ENCODE results near the gene FBXW12. TPM values are rescaled to one million over a fixed set of nuclear protein-coding genes. Genes with fewer than 3 reads are reported as not detected.

Gene FBXW12
- total RNA-seq, 4 donors from 2014 or later: not detected

DNA sequence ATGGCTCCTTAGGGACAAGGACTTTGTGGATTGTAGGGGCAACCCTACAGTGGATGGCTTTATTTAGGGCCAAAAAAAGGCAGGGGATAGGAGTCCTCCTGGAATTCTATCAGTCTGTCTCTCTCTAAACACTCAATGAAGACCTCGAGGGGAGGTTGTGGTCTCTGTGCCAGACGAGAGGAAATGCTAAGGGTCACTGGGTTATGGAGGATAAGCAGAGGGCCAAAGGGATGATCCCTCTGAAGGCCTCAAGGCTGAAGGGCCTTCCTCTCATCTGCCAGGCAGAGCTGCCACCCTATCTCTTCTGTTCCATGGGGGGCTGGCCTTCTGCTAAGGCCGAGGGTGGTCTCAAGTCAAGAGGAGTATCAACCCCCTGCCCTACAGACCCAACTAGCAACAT, 30.9 kb downstream of the FBXW12 start:
- H3K27ac ChIP-seq: peak overlapping the region; percentile 83 to 96 (median 89)
- no peaks in the 10 kb centered on the region for H3K27me3 ChIP-seq
- H3K4me3 ChIP-seq (replicated peaks in 1 of 3): no peak overlapping the region
- H3K9me3 ChIP-seq: no peaks in the 10 kb centered on the region
- DNase-seq: peak in 1 of 2 donors; percentile 2
- intact Hi-C loops (cut with DNase I): loop anchor here (5.0 kb wide), 1 partner anchor 144 kb away; no protein-coding TSS in a partner anchor
- H3K36me3 ChIP-seq: peaks cover 13 to 25% of the 10 kb centered on the region in 2 donors
- H3K4me1 ChIP-seq: peaks cover 6 to 20% of the 10 kb centered on the region in 2 donors
- 51 to 56% methylated on average over 2 to 3 of the region's 3 CpGs for WGBS, 2 donors
- TF ChIP-seq POLR2A (IDR thresholded peaks at IDR 0.05): no peak
- TF ChIP-seq, protein P1, sequence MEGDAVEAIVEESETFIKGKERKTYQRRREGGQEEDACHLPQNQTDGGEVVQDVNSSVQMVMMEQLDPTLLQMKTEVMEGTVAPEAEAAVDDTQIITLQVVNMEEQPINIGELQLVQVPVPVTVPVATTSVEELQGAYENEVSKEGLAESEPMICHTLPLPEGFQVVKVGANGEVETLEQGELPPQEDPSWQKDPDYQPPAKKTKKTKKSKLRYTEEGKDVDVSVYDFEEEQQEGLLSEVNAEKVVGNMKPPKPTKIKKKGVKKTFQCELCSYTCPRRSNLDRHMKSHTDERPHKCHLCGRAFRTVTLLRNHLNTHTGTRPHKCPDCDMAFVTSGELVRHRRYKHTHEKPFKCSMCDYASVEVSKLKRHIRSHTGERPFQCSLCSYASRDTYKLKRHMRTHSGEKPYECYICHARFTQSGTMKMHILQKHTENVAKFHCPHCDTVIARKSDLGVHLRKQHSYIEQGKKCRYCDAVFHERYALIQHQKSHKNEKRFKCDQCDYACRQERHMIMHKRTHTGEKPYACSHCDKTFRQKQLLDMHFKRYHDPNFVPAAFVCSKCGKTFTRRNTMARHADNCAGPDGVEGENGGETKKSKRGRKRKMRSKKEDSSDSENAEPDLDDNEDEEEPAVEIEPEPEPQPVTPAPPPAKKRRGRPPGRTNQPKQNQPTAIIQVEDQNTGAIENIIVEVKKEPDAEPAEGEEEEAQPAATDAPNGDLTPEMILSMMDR (IDR thresholded peaks at IDR 0.05): no peak

DNA sequence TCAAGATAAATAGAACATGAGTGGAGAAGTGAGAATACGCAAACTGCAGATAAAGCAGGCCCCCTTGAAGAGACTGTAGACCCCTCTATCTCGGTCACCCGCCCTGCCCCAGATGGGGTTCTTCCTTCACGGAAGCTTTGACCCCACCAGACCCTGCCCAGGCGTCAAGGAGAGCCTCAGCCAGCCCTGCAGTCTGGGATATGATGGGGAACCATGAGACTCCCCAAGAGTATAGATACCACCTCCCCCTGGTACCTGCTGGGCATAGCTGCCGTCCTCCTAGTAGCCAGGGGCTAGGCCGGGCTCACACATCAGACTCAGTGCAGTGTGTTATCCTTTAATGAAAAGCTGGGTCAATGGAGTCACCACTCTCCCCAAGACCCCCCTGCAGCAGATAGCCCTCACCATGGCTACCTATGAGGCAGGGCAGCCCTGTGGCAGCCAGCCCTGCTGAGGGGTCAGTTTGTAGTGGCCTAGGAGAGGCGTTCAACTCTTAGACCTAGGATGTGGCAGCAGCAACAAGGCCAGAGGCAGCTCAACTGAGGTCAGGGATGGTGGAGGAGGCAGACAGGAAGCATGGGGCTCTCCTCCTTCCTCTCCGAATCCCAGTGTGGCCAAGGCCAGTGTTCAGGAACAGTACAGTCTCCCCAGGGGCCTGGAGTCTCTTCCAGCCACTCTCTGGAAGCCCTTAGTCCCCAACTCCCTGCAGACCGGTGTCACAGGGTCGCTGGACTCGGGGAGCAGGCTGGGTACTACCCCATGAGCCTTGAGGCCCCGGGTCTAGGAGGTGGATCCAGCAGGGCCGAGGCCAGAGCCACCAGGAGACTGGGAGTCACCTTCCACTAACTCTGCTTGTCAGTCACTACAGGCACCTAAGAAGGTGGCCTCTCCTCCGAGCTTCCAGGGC, 31.8 kb downstream of the FBXW12 start:
- TF ChIP-seq POLR2A (IDR thresholded peaks at IDR 0.05): no peak
- TF ChIP-seq, protein P1 (IDR thresholded peaks at IDR 0.05): no peak
- Histone ChIP-seq H3K27me3 (no peaks in the 10 kb centered on the region), H3K36me3 (peaks cover 20 to 34% of the 10 kb centered on the region in 2 donors), H3K9me3 (no peaks in the 10 kb centered on the region), H3K4me3 (replicated peaks in 1 of 3) (no peak overlapping the region), H3K4me1 (peaks cover 6 to 20% of the 10 kb centered on the region in 2 donors), H3K27ac (peak overlapping the region in 2 of 3 donors; percentile 83 to 89)
- 90 to 100% methylated on average over 5 to 10 of the region's 15 CpGs for WGBS, 2 donors
- intact Hi-C loops (cut with DNase I): loop anchor here (5.0 kb wide), 1 partner anchor 144 kb away; no protein-coding TSS in a partner anchor
- DNase-seq: peak in 1 of 2 donors; percentile 2

DNA sequence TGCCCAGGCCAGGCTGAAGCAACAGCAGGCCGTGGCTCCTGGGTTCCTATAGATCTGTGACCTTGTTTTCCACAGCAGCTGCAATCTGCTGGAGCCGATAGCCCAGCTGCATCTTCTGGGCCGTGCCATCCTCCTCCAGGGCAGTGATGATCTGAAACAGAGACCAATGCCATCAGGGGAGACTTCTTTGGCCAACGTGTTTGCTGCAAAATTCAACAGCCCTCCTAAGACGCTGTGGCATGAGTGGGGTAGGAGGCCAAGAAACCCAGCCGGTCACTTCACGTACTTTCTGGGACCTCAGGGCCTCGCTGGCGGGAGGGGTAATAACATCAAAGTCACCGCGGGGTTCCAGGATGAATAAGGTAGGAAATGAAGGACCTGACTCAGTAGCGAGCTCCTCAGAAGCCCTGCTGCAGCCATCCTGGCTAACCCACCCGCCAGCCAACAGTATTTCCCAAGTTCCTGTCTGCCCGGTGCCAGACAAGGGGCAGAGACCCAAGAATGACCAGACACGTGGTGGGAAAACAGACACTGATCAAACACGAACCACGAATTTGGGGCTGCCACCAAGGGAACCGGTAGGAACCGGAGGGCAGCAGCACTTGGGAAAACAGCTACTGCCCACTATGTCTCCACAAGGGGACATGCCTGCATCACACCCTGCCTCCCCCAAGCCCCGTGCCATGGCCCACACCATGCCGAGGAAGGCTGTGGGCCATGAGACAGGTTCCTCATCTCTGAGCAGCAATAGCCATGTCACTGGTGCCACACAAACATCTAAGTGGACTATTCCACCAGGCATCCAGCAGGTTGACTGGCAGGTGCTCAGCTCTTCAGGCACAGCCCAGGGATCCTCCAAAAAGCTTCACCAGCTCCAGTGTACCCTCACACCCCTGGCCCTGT, 32.7 kb downstream of the FBXW12 start:
- Histone ChIP-seq H3K27ac (no peak overlapping the region), H3K27me3 (no peaks in the 10 kb centered on the region), H3K4me3 (replicated peaks in 1 of 3) (no peak overlapping the region), H3K4me1 (peaks cover 6 to 20% of the 10 kb centered on the region in 2 donors), H3K9me3 (no peaks in the 10 kb centered on the region), H3K36me3 (peaks cover 29 to 43% of the 10 kb centered on the region in 2 donors)
- intact Hi-C loops (cut with DNase I): loop anchor here (5.0 kb wide), 1 partner anchor 143 kb away; no protein-coding TSS in a partner anchor
- WGBS, 2 donors: 86 to 91% methylated on average over 19 to 21 of the region's 21 CpGs
- DNase-seq: peak in 1 of 2 donors; percentile 30
- TF ChIP-seq, protein P1 (IDR thresholded peaks at IDR 0.05): no peak
- no peak for TF ChIP-seq POLR2A (IDR thresholded peaks at IDR 0.05)

DNA sequence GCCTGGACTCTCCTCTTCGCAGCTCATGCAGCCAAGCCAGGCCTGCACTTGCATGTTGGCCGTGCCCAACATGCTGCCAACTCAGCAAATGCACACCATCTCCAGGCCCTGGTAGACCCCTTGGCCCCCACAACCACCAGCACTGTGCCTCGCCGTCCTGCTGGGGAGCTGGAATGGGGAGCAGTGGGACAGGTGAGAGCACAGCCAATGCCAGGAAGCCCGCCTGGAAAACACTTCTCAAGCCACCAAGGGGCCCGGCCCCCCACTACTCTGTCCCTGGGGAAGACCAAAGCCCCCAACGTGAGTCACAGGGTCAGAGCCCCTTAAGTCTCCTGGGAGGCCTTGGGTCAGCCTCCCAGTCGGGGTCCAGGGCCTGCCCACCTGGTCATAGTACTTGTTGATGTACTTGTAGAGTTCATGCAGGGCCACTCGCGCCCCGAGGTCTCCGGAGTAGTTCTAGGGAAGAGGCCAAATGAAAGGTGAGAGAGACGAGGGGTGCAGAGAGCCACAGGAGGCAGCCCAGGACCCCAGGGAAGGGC, 33.4 kb downstream of the FBXW12 start:
- peaks cover 6 to 20% of the 10 kb centered on the region in 2 donors for H3K4me1 ChIP-seq
- peak in 1 of 2 donors; percentile 4 for DNase-seq
- TF ChIP-seq POLR2A (IDR thresholded peaks at IDR 0.05): no peak
- TF ChIP-seq, protein P1 (IDR thresholded peaks at IDR 0.05): no peak
- H3K36me3 ChIP-seq: peaks cover 34 to 50% of the 10 kb centered on the region in 2 donors
- WGBS, 2 donors: 87 to 89% methylated on average over 8 to 12 of the region's 13 CpGs
- no peaks in the 10 kb centered on the region for H3K27me3 ChIP-seq
- intact Hi-C loops (cut with DNase I): no loop called here
- H3K4me3 ChIP-seq (replicated peaks in 1 of 3): no peak overlapping the region
- H3K27ac ChIP-seq: no peak overlapping the region
- no peaks in the 10 kb centered on the region for H3K9me3 ChIP-seq
